Tibial artery (tissue), 4 donors: Measurements from ENCODE around the gene MLN.

Source experiments
- DNase-seq, 2 donors: peaks; one replicate each; pipeline ENCODE4 v3.0.0-alpha.2; 2019
- H3K27ac ChIP-seq, 2 donors: fragments of 200-600 bp; sonication (generic) in 1 of 2; 1 replicate in 1 of 2; 2 replicates in 1 of 2; pipeline ENCODE4 v1.5.1; 2018 to 2019; ENCODE audit warnings: mild to moderate bottlenecking in 1 of 2
- H3K27me3 ChIP-seq, 2 donors: fragments of 200-600 bp; sonication (generic) in 1 of 2; one replicate each; pipeline versions ENCODE4 v1.5.1 to v1.6.0; 2016 to 2019
- H3K36me3 ChIP-seq, 3 donors: fragments of 200-600 bp; sonication (generic) in 2 of 3; one replicate each; pipeline ENCODE4 v1.5.1; 2016 to 2019; ENCODE audit warnings: mild to moderate bottlenecking in 2 of 3
- H3K4me1 ChIP-seq, 4 donors: fragments of 200-600 bp; sonication (generic) in 2 of 4; 1 replicate in 3 of 4; 2 replicates in 1 of 4; pipeline ENCODE4 v1.5.1; 2016 to 2019
- H3K4me3 ChIP-seq, 2 donors: fragments of 200-600 bp; sonication (generic) in 1 of 2; 1 replicate in 1 of 2; 2 replicates in 1 of 2; pipeline ENCODE4 v1.5.1; 2018 to 2019; ENCODE audit warnings: mild to moderate bottlenecking in 2 of 2
- H3K9me3 ChIP-seq, 3 donors: fragments of 200-600 bp; sonication (generic) in 1 of 3; one replicate each; pipeline ENCODE4 v1.5.1; 2016 to 2019
- intact Hi-C: fragments of 100-400 bp; cut with DNase I; formaldehyde crosslinking; loops from one replicate; pipeline ENCODE4 v1.15.0; 2023; ENCODE audit warnings: low total_unique reads
- TF ChIP-seq, protein P1 (sequence below), 2 experiments: fragments of 200-600 bp in 1 of 2; fragments of 450-650 bp in 1 of 2; IDR thresholded peaks; one replicate each; pipeline ENCODE4 v1.5.1; 2017 to 2019; ENCODE audit warnings: antibody characterized with exemption in 2 of 2, mild to moderate bottlenecking in 1 of 2, moderate library complexity in 1 of 2

The MLN gene

DNA sequence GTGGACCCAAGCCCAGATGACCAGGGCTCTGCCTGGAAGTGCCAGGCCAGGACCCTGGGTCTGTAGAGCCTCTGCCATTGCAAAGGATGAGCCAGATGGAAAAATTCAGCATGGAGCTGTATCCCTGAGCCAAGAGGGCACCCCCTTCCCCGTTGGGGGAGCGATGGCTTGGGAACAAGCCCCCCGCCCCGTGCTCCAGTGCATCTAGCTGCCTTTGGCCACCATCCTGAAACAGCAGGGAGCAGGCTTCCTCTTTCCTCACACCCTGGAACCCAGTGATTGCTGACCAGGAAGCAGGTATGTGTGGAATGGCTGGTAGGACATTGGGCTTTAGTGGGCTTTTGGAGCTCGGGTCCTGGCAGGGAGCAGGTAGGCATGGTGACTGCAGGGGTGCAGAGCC, 2.2 kb downstream of the MLN start:
- peaks cover 0 to 6% (median 0%) of the 10 kb centered on the region in 4 donors for H3K4me1 ChIP-seq
- H3K27me3 ChIP-seq = peaks cover 0 to 38% of the 10 kb centered on the region in 2 donors
- no peaks in the 10 kb centered on the region for H3K36me3 ChIP-seq
- H3K9me3 ChIP-seq = no peaks in the 10 kb centered on the region
- no peak overlapping the region for H3K27ac ChIP-seq
- TF ChIP-seq, protein P1, sequence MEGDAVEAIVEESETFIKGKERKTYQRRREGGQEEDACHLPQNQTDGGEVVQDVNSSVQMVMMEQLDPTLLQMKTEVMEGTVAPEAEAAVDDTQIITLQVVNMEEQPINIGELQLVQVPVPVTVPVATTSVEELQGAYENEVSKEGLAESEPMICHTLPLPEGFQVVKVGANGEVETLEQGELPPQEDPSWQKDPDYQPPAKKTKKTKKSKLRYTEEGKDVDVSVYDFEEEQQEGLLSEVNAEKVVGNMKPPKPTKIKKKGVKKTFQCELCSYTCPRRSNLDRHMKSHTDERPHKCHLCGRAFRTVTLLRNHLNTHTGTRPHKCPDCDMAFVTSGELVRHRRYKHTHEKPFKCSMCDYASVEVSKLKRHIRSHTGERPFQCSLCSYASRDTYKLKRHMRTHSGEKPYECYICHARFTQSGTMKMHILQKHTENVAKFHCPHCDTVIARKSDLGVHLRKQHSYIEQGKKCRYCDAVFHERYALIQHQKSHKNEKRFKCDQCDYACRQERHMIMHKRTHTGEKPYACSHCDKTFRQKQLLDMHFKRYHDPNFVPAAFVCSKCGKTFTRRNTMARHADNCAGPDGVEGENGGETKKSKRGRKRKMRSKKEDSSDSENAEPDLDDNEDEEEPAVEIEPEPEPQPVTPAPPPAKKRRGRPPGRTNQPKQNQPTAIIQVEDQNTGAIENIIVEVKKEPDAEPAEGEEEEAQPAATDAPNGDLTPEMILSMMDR (IDR thresholded peaks at IDR 0.05) = no peak
- intact Hi-C loops = loop anchor here (10.0 kb wide), 1 partner anchor 643 kb away; no protein-coding TSS in a partner anchor
- H3K4me3 ChIP-seq = no peak overlapping the region
- no peak for DNase-seq

DNA sequence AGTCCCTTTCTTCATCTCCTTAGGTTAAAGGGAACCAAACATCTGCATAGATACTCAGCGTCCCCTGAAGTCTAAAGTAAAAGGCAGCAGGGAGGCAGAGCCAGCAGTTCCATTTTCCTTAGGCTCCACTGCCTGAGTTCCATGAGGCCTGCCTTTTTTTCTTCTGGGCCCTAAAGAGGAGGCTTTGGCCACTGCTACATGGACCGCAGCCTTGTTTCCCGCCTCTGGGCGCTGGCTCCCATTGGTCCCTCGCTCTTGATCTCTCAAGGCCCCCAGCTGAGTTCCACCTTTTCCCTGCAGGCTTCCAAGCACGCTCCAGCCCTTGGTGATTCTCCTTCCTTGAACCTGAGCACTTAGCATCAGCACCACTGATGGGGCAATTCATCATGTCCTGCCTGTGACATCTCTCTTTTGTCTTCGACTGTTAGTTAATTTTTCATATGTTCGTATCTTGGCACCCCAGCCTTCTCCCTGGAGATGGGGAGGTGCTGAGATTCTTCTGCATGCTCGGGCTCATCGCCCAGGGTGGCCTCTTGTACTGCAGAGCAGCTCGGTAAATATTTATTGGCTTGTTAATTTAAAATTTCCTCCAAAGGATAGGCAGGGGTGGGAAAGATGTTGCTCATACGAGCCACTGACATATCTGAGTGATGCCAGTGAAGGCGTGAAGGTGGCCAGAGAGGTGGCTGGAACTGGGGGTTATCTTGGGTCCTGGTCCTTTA, 3.4 kb downstream of the MLN start:
- Histone ChIP-seq H3K9me3 (no peaks in the 10 kb centered on the region), H3K27ac (no peak overlapping the region), H3K36me3 (no peaks in the 10 kb centered on the region), H3K4me1 (peaks cover 0 to 6% (median 0%) of the 10 kb centered on the region in 4 donors), H3K27me3 (peaks cover 0 to 36% of the 10 kb centered on the region in 2 donors), H3K4me3 (no peak overlapping the region)
- intact Hi-C loops = loop anchor here (10.0 kb wide), 1 partner anchor 644 kb away; no protein-coding TSS in a partner anchor
- TF ChIP-seq, protein P1 (IDR thresholded peaks at IDR 0.05) = no peak
- no peak for DNase-seq

DNA sequence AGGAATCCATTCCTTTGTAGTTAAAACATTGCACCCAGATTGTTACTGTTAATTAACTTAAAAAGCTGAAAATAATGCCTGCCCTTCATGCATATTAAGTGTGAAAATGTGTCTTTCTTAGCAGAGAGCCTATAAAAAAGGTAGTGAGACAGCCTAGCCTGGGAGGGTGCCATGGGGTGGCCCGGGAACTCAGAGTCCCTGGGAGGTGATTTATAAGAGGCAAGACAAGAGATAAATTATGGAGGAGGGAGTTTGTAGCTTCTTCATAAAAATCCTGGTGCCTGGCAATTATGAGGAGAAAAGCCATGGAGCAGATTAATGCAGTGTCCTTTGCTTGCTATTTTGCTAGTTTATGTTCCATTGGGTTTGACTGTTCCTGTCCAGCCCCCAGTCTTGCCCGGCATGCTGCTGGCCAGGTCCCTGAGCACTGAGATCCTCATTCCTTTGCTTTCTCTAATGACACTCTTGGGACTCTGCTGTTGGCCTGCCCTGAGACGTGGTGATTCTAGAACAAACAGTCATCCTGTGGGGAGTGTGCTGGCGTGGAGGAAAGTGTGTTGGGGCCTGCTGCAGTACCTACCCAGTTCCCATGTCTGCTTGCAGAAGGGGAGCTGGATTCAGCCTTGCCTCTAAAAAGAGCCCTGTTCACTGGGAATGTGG, 4.2 kb downstream of the MLN start:
- no peak for DNase-seq
- peaks cover 0 to 36% of the 10 kb centered on the region in 2 donors for H3K27me3 ChIP-seq
- intact Hi-C loops = loop anchor here (10.0 kb wide), 1 partner anchor 645 kb away; no protein-coding TSS in a partner anchor
- H3K27ac ChIP-seq = no peak overlapping the region
- no peaks in the 10 kb centered on the region for H3K36me3 ChIP-seq
- TF ChIP-seq, protein P1 (IDR thresholded peaks at IDR 0.05) = no peak
- H3K4me3 ChIP-seq = no peak overlapping the region
- H3K9me3 ChIP-seq = no peaks in the 10 kb centered on the region
- peaks cover 0 to 6% (median 0%) of the 10 kb centered on the region in 4 donors for H3K4me1 ChIP-seq

DNA sequence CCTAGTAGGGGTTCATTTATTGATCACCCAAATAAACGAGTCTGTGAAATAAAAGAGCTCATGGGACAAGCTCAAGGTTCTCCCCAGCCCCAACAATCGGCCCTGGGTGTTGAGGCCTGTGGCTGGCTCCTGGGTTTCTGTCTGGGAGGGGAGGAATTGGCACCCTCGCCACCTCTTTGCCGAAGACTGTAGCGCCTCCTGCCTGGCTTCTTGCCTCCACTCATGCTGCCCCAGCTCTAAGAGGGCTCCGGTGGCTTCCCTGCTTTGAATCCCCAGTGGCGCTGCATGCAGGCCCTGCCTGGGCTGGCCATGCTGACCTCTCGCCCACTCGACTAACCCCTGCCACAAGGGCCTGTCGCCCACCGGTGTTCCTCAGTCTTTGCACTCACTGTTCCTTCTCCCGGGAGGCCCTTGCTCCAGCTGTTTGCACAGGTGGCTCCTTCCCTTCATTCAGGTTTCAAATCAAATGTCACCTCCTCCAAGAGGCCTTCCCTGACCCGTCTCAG, 5.4 kb downstream of the MLN start:
- intact Hi-C loops = no loop called here
- peaks cover 0 to 6% (median 0%) of the 10 kb centered on the region in 4 donors for H3K4me1 ChIP-seq
- no peaks in the 10 kb centered on the region for H3K9me3 ChIP-seq
- H3K36me3 ChIP-seq = no peaks in the 10 kb centered on the region
- no peak for DNase-seq
- TF ChIP-seq, protein P1 (IDR thresholded peaks at IDR 0.05) = no peak
- H3K4me3 ChIP-seq = no peak overlapping the region
- no peak overlapping the region for H3K27ac ChIP-seq
- H3K27me3 ChIP-seq = peaks cover 0 to 38% of the 10 kb centered on the region in 2 donors

DNA sequence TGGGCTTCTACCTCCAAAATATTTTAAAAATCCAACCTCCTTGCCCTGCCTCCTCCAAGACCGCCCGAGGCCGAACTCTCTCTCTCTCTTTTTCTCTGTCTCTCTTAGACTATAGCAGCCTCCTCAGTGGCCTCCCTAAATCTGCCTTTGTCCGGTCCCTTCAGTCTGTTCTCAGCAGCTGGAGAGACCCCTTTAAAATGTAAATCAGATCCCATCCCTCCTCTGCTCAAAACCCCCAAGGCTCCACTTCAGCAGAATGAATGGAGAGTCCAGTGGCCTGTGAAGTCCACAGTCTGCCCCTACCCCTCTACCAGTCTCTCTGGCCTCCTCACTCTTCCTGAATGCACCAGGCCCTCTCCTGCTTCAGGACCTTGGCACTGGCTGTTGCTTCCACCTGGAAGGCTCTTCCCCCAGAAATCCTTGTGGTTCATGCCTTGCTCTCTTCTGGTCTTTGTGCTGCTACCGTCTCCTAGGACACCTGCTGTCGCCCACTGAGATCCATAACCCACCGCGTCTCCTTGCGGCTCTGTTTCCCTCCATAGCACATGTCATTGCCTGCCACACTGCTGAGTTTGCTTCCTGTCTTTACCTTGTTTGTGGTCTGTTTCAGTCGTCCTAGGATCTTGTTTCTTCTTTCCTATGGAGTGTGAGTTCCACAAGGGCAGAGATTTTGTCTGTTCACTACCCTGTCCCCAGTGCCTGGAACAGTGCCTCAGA, 6.0 kb downstream of the MLN start:
- Histone ChIP-seq H3K4me1 (peaks cover 0 to 6% (median 0%) of the 10 kb centered on the region in 4 donors), H3K27ac (no peak overlapping the region), H3K36me3 (no peaks in the 10 kb centered on the region), H3K9me3 (no peaks in the 10 kb centered on the region), H3K4me3 (no peak overlapping the region), H3K27me3 (peaks cover 0 to 41% of the 10 kb centered on the region in 2 donors)
- TF ChIP-seq, protein P1 (IDR thresholded peaks at IDR 0.05) = no peak
- intact Hi-C loops = no loop called here
- DNase-seq = no peak
